Naive B cell (primary cell): ENCODE measurements around the gene TRIM26. TPM values are rescaled to one million over a fixed set of nuclear protein-coding genes. Genes with fewer than 3 reads are reported as not detected.
"Not testable (repeated sequence)": the region's sequence is repeated elsewhere in the genome, so short reads cannot be mapped to it uniquely, and the experiment has no call there.

Experiments
- ATAC-seq, 2 donors: fragments of 150-1000 bp; cut with Tn5 transposase; 2 replicates each; pipeline ENCODE4 v1.10.0; 2021; ENCODE audit warnings: low read depth in 2 of 2, mild to moderate bottlenecking in 2 of 2, moderate library complexity in 2 of 2
- DNase-seq: peaks from one replicate; pipeline ENCODE4 v3.0.0; 2022
- H3K27ac Mint-ChIP-seq, 6 donors: one replicate each; pipeline ENCODE4 v1.8.0; 2020 to 2022; ENCODE audit warnings: mild to moderate bottlenecking in 6 of 6, mixed read lengths in 6 of 6, moderate library complexity in 5 of 6, inconsistent platforms in 2 of 6
- H3K27me3 Mint-ChIP-seq, 3 donors: one replicate each; pipeline ENCODE4 v1.8.0; 2021 to 2022; ENCODE audit warnings: mixed read lengths in 3 of 3, mild to moderate bottlenecking in 1 of 3
- H3K36me3 Mint-ChIP-seq, 2 donors: one replicate each; pipeline ENCODE4 v1.8.0; 2020 to 2022; ENCODE audit warnings: mixed read lengths in 2 of 2, inconsistent platforms in 1 of 2, mild to moderate bottlenecking in 1 of 2
- H3K4me1 Mint-ChIP-seq, 3 donors: one replicate each; pipeline ENCODE4 v1.8.0; 2020 to 2022; ENCODE audit warnings: mixed read lengths in 3 of 3, inconsistent platforms in 1 of 3, mild to moderate bottlenecking in 1 of 3, moderate library complexity in 1 of 3
- H3K4me3 Mint-ChIP-seq, 8 donors: one replicate each; pipeline ENCODE4 v1.8.0; 2020 to 2022; ENCODE audit warnings: mild to moderate bottlenecking in 8 of 8, mixed read lengths in 8 of 8, moderate library complexity in 8 of 8, inconsistent platforms in 2 of 8
- H3K9me3 Mint-ChIP-seq, 7 donors: one replicate each; pipeline ENCODE4 v1.8.0; 2020 to 2022; ENCODE audit warnings: mixed read lengths in 7 of 7, mild to moderate bottlenecking in 5 of 7, inconsistent platforms in 2 of 7, moderate library complexity in 1 of 7
- polyA plus RNA-seq, 6 donors: library from polyadenylated mRNA; unstranded; fragments of 300-500 nt; fragmentation: Illumina TruSeq; gene quantifications; one replicate each; pipeline ENCODE4 v1.2.3, GENCODE V29; 2021; ENCODE audit warnings: low read depth in 6 of 6

Gene TRIM26
- polyA plus RNA-seq, 6 donors from 2014 or later = 20.4 to 70.0 (median 48.2) TPM

DNA sequence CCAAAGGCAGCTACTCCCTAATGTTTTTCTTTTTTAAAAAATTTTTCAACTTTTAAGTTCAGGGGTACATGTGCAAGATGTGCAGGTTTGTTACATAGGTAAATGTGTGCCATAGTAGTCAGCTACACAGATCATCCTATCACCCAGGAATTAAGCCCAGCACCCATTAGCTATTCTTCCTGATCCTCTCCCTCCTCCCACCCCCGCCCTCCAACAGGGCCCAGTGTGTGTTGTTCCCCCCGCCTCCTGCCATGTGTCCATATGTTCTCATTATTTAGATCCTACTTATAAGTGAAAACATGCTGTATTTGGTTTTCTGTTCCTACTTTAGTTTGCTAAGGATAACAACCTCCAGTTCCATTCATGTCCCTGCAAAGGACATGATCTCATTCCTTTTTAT, 37.4 kb downstream of the TRIM26 start:
- Mint-ChIP-seq H3K36me3 (peaks cover 0 to 9% of the 10 kb centered on the region in 2 donors), H3K4me1 (peaks cover 3 to 10% (median 8%) of the 10 kb centered on the region in 3 donors), H3K27me3 (peaks cover 50 to 76% (median 65%) of the 10 kb centered on the region in 3 donors), H3K9me3 (peaks cover 0 to 16% (median 12%) of the 10 kb centered on the region in 7 donors), H3K4me3 (no peak overlapping the region), H3K27ac (no peak overlapping the region)
- DNase-seq (no peak), ATAC-seq (no peak)

DNA sequence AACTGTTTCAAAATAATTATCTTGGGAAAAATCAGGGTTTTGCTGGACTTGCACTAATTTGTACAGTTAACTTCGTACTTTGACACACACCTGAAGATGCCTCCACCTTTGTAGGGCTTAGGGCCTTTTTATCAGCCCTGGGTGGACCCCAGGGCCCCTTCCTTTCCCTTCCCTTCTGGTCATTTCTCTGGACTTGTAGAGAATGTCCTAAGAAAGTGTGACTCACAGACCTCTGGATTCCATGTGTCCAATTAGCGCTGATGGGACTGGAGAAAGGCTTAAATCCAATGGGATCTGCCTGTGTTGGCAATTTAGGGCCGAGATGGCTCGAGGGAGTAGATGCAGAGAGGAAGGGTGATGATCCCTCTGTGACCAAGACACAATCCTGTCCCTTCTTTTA, 40.5 kb downstream of the TRIM26 start:
- Mint-ChIP-seq H3K36me3 (no peaks in the 10 kb centered on the region), H3K27ac (peak overlapping the region in 2 of 6 donors; percentile 39 to 83), H3K9me3 (no peaks in the 10 kb centered on the region), H3K4me3 (peak overlapping the region in 6 of 8 donors; percentile 33 to 70 (median 50)), H3K4me1 (peaks cover 3 to 13% (median 10%) of the 10 kb centered on the region in 3 donors), H3K27me3 (peaks cover 69 to 86% (median 75%) of the 10 kb centered on the region in 3 donors)
- no peak for DNase-seq
- ATAC-seq = no peak

GRCh38 chr6:30171677-30172471, 41.3 kb downstream of the TRIM26 start:
- ATAC-seq (peak; percentile 42 to 55), DNase-seq (peak; percentile 7)
- Mint-ChIP-seq H3K27ac (peak overlapping the region in 2 of 6 donors; percentile 28 to 61), H3K9me3 (no peaks in the 10 kb centered on the region), H3K36me3 (no peaks in the 10 kb centered on the region), H3K4me1 (peaks cover 3 to 13% (median 10%) of the 10 kb centered on the region in 3 donors), H3K27me3 (peaks cover 62 to 81% (median 74%) of the 10 kb centered on the region in 3 donors), H3K4me3 (peak overlapping the region in 6 of 8 donors; percentile 64 to 83 (median 72))

DNA sequence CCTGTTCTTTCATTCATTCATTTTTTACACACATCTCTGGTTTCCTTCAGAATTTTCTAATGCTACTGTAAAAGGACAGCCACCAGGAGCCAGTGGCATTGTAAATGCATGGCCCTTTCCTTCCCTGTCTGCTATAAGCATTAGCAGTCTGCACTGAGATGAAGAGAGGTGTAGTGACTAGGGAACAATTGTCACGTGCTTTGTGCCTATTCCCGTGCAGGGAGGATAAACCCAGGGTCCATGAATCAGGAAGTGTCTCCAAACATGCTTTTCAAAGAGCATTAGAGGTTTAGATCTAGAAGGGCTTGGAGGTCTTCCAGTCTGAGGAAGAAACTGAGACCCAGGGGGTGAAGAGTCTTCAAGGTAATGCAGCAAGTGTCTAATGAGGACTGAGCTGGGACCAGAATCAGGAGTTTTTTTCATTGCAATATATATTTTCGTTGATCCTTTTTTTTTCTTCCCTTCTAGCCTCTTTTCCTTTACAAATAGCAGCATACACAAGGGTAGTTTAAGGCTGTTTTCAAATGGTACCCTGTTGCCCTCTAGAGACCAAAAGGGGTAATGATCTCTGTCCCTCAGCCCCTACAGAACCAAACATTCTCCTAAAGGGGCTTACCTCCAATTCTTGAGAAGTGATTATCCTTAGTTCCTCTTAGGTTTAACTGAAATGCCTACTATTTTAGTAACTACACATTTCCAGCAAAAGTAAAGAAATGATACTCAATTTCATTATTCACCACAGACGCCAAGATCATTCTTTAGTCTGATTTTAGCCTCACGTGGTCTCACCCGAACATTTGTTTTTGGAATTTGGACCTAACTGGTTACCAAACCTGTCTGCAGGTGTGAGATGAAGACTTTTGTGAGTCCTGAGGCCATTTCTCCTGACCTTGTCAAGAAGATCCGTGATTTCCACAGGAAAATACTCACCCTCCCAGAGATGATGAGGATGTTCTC, 43.3 kb downstream of the TRIM26 start:
- peak; percentile 76 to 83 for ATAC-seq
- Mint-ChIP-seq H3K27me3 (peaks cover 56 to 79% (median 69%) of the 10 kb centered on the region in 3 donors), H3K4me1 (peaks cover 3 to 13% (median 10%) of the 10 kb centered on the region in 3 donors), H3K9me3 (peaks cover 0 to 7% (median 0%) of the 10 kb centered on the region in 7 donors), H3K36me3 (no peaks in the 10 kb centered on the region), H3K27ac (no peak overlapping the region), H3K4me3 (peak overlapping the region in 1 of 8 donors; percentile 7)
- DNase-seq = peak; percentile 21

DNA sequence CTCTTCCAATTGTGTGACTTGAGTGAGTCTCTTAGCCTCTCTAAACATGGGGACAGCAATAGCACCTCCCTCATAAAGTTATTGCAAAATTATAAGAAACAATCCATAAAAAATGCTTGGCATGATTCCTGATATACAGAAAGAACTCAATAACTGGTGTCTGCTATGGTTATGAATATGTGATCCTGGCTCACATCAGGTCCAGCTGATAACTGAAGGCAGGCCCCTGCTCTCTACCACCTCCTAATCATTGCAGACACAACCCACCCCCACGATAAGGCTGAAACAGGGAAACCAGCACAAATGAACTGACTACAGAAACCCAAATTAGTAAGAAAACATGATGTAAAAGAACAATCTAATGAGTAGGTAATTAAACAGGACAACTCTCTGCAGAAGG, 44.5 kb downstream of the TRIM26 start:
- no peak overlapping the region for H3K4me3 Mint-ChIP-seq
- peaks cover 0 to 8% (median 0%) of the 10 kb centered on the region in 7 donors for H3K9me3 Mint-ChIP-seq
- peaks cover 61 to 85% (median 81%) of the 10 kb centered on the region in 3 donors for H3K27me3 Mint-ChIP-seq
- H3K27ac Mint-ChIP-seq = no peak overlapping the region
- no peak for ATAC-seq
- DNase-seq = no peak
- peaks cover 3 to 13% (median 10%) of the 10 kb centered on the region in 3 donors for H3K4me1 Mint-ChIP-seq
- H3K36me3 Mint-ChIP-seq = no peaks in the 10 kb centered on the region

DNA sequence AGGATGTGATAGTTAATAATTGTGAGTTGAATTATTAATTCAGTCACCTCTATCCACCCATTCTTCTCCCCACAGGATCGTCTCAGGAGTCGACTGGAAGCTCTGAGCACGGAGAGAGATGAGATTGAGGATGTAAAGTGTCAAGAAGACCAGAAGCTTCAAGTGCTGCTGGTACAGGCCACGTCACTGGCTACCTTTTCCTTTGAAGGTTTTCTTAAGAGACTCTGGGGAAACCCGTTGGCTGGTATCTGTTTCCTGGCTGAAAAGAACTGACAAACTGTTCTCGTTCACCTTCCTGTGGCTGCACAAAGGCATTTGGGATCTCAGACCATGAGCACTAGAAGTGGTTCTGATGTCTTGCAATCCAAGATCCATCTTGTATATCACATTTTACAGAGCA, 46.1 kb downstream of the TRIM26 start:
- no peaks in the 10 kb centered on the region for H3K36me3 Mint-ChIP-seq
- ATAC-seq = no peak
- peaks cover 3 to 13% (median 6%) of the 10 kb centered on the region in 3 donors for H3K4me1 Mint-ChIP-seq
- no peak overlapping the region for H3K27ac Mint-ChIP-seq
- peaks cover 0 to 8% (median 0%) of the 10 kb centered on the region in 7 donors for H3K9me3 Mint-ChIP-seq
- H3K4me3 Mint-ChIP-seq = no peak overlapping the region
- H3K27me3 Mint-ChIP-seq = peaks cover 56 to 74% (median 69%) of the 10 kb centered on the region in 3 donors
- no peak for DNase-seq

DNA sequence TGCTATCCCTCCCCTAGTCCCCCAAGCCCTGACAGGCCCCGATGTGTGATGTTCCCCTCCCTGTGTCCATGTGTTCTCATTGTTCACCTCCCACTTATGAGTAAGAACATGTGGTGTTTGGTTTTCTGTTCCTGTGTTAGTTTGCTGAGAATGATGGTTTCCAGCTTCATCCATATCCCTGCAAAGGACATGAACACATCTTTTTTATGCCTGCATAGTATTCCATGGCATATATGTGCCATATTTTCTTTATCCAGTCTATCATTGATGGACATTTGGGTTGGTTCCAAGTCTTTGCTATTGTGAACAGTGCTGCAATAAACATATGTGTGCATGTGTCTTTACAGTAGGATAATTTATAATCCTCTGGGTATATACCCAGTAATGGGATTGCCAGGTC, 48.0 kb downstream of the TRIM26 start:
- not testable (repeated sequence) for H3K36me3 Mint-ChIP-seq, H3K9me3 Mint-ChIP-seq, H3K27ac Mint-ChIP-seq, H3K4me3 Mint-ChIP-seq, DNase-seq, H3K4me1 Mint-ChIP-seq, ATAC-seq
- peaks cover 47 to 65% (median 59%) of the 10 kb centered on the region in 3 donors for H3K27me3 Mint-ChIP-seq

DNA sequence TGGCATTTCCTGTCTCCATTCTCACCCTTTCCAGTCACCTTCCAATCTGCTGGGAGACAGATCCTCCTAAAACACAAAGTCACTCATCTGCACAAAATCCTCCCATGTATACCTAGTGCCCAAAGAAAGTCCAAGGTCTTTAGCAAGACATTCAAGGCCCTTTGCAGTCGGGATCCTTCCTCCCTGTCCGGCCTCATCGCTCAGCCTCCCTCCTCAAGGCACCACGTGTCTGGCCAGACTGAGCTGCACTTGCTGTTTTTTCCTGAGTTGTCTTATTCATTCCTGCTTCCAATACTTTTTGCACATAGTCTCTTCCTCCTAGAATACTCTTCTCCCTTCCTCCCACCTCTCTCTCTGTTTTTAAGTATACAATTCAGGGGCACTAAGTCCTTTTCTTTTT, 48.5 kb downstream of the TRIM26 start:
- H3K27ac Mint-ChIP-seq = no peak overlapping the region
- peaks cover 41 to 65% (median 59%) of the 10 kb centered on the region in 3 donors for H3K27me3 Mint-ChIP-seq
- H3K4me1 Mint-ChIP-seq = no peaks in the 10 kb centered on the region
- peaks cover 0 to 8% (median 0%) of the 10 kb centered on the region in 7 donors for H3K9me3 Mint-ChIP-seq
- DNase-seq (no peak), ATAC-seq (no peak)
- no peak overlapping the region for H3K4me3 Mint-ChIP-seq
- H3K36me3 Mint-ChIP-seq = no peaks in the 10 kb centered on the region

GRCh38 chr6:30163918-30164654, 49.1 kb downstream of the TRIM26 start:
- Mint-ChIP-seq H3K4me1 (no peaks in the 10 kb centered on the region), H3K9me3 (peaks cover 0 to 8% (median 0%) of the 10 kb centered on the region in 7 donors), H3K4me3 (peak overlapping the region in 1 of 8 donors; percentile 12), H3K27ac (no peak overlapping the region), H3K27me3 (peaks cover 41 to 62% (median 60%) of the 10 kb centered on the region in 3 donors), H3K36me3 (no peaks in the 10 kb centered on the region)
- ATAC-seq (no peak), DNase-seq (no peak)

- no peaks in the 10 kb centered on the region for H3K36me3 Mint-ChIP-seq
- peaks cover 0 to 4% (median 0%) of the 10 kb centered on the region in 3 donors for H3K4me1 Mint-ChIP-seq
- DNase-seq (no peak), ATAC-seq (no peak)
- peak within 1 kb of the TSS in 1 of 8 donors; percentile 12 for H3K4me3 Mint-ChIP-seq
- H3K9me3 Mint-ChIP-seq = peaks cover 0 to 8% (median 0%) of the 10 kb centered on the region in 7 donors
- H3K27ac Mint-ChIP-seq = peak within 1 kb of the TSS in 1 of 6 donors; percentile 41
- peaks cover 34 to 60% (median 60%) of the 10 kb centered on the region in 3 donors for H3K27me3 Mint-ChIP-seq
Observed at GRCh38 chr6:30163090-30163917, 49.9 kb downstream of the TRIM26 start, which contains the start of gene TRIM15. TSS of gene TRIM15 (plus strand) at chr6:30163546. CDS start at chr6:30163685, 139 bp downstream.

- no peaks in the 10 kb centered on the region for H3K36me3 Mint-ChIP-seq
- peaks cover 0 to 8% (median 0%) of the 10 kb centered on the region in 7 donors for H3K9me3 Mint-ChIP-seq
- no peak for ATAC-seq
- DNase-seq = no peak
- peaks cover 27 to 54% (median 53%) of the 10 kb centered on the region in 3 donors for H3K27me3 Mint-ChIP-seq
- no peak overlapping the region for H3K4me3 Mint-ChIP-seq
- H3K27ac Mint-ChIP-seq = peak overlapping the region in 1 of 6 donors; percentile 41
- peaks cover 0 to 6% (median 2%) of the 10 kb centered on the region in 3 donors for H3K4me1 Mint-ChIP-seq
Observed at GRCh38 chr6:30162265-30163089, 50.7 kb downstream of the TRIM26 start.
